ENCODE data around the gene HDAC7.
A peak's percentile ranks its signal among the peaks of the same experiment; 100 is the strongest.

HDAC7 gene

GRCh38 chr12:47791874-47792273 lies 27.8 kb downstream of the HDAC7 start:
- no peak for DNase-seq

GRCh38 chr12:47791351-47791746 lies 28.4 kb downstream of the HDAC7 start:
- DNase-seq: no peak

- no peak for DNase-seq
These were observed 28.9 kb downstream of the HDAC7 start for GRCh38 chr12:47790676-47791350.

GRCh38 chr12:47789712-47790489 lies 29.8 kb downstream of the HDAC7 start:
- no peak for DNase-seq

- no peak for DNase-seq
These were observed 30.6 kb downstream of the HDAC7 start for GRCh38 chr12:47789141-47789540.

GRCh38 chr12:47787596-47788319 lies 31.9 kb downstream of the HDAC7 start:
- no peak for DNase-seq

- no peak for DNase-seq
These were observed 32.9 kb downstream of the HDAC7 start for GRCh38 chr12:47786662-47787280.

- no peak for DNase-seq
These were observed 33.6 kb downstream of the HDAC7 start for GRCh38 chr12:47785887-47786661.

GRCh38 chr12:47785036-47785886 lies 34.4 kb downstream of the HDAC7 start:
- no peak for DNase-seq

GRCh38 chr12:47783821-47784819 lies 35.6 kb downstream of the HDAC7 start:
- DNase-seq: no peak

- DNase-seq: no peak
These were observed 36.5 kb downstream of the HDAC7 start for GRCh38 chr12:47783024-47783755.

- DNase-seq: no peak
These were observed 37.3 kb downstream of the HDAC7 start for GRCh38 chr12:47782372-47782770.

GRCh38 chr12:47781479-47782371 lies 38.0 kb downstream of the HDAC7 start:
- no peak for DNase-seq

GRCh38 chr12:47779943-47780504 lies 39.7 kb downstream of the HDAC7 start:
- no peak for DNase-seq

GRCh38 chr12:47779301-47779942 lies 40.3 kb downstream of the HDAC7 start:
- DNase-seq: peak; percentile 66

GRCh38 chr12:47778881-47779280 lies 40.8 kb downstream of the HDAC7 start:
- DNase-seq: no peak

GRCh38 chr12:47777741-47778558 lies 41.8 kb downstream of the HDAC7 start:
- no peak for DNase-seq

Measured in NCI-H226 (cell line).